Skeletal muscle tissue (tissue), 4 donors: ENCODE measurements around the gene YWHAB. TPM values are rescaled to one million over a fixed set of nuclear protein-coding genes. Genes with fewer than 3 reads are reported as not detected.
"Not testable (repeated sequence)": the region's sequence is repeated elsewhere in the genome, so short reads cannot be mapped to it uniquely, and the experiment has no call there.

ENCODE experiments used
- H3K27ac ChIP-seq: one replicate; pipeline ENCODE4 v1.7.0; 2013; ENCODE audit warnings: mild to moderate bottlenecking, low read depth, low read length, inconsistent platforms
- H3K27me3 ChIP-seq, 3 donors: one replicate each; pipeline ENCODE4 v1.7.0; 2013; ENCODE audit warnings: low read length in 3 of 3; ENCODE audit not compliant: control insufficient read depth in 3 of 3, insufficient read depth in 3 of 3
- H3K36me3 ChIP-seq, 3 donors: one replicate each; pipeline ENCODE4 v1.7.0; 2013; ENCODE audit warnings: low read length in 3 of 3; ENCODE audit not compliant: control insufficient read depth in 3 of 3, insufficient read depth in 3 of 3
- H3K4me1 ChIP-seq, 3 donors: one replicate each; pipeline ENCODE4 v1.7.0; 2013; ENCODE audit warnings: low read length in 3 of 3, mild to moderate bottlenecking in 3 of 3; ENCODE audit not compliant: control insufficient read depth in 3 of 3, insufficient read depth in 3 of 3
- H3K4me3 ChIP-seq, 3 donors: one replicate each; pipeline ENCODE4 v1.7.0; 2013; ENCODE audit warnings: low read length in 3 of 3
- H3K9ac ChIP-seq, 3 donors: one replicate each; pipeline ENCODE4 v1.7.0; 2013; ENCODE audit warnings: low read length in 3 of 3, mild to moderate bottlenecking in 3 of 3, moderate library complexity in 2 of 3, low read depth in 1 of 3
- H3K9me3 ChIP-seq, 3 donors: one replicate each; pipeline ENCODE4 v1.7.0; 2013; ENCODE audit warnings: low read length in 3 of 3; ENCODE audit not compliant: control insufficient read depth in 3 of 3
- total RNA-seq: library from RNA; depleted of rRNA; stranded (reverse); fragments of >200 nt; gene quantifications from one replicate; pipeline ENCODE4 v1.2.3, GENCODE V29; 2014
- donor health status: Osteomylitis.

Gene YWHAB
- total RNA-seq, 1 donor from 2014 or later: 51.7 TPM

- no peak overlapping the region for H3K4me3 ChIP-seq
- H3K9me3 ChIP-seq: peaks cover 0 to 2% (median 0%) of the 10 kb centered on the region in 3 donors
- no peaks in the 10 kb centered on the region for H3K36me3 ChIP-seq
- H3K27me3 ChIP-seq: no peaks in the 10 kb centered on the region
- H3K27ac ChIP-seq: no peak overlapping the region
- H3K9ac ChIP-seq: no peak overlapping the region
- H3K4me1 ChIP-seq: no peaks in the 10 kb centered on the region
These were observed 35.8 kb upstream of the YWHAB start for GRCh38 chr20:44849703-44850102.

- H3K27ac ChIP-seq: no peak overlapping the region
- H3K9ac ChIP-seq: no peak overlapping the region
- no peaks in the 10 kb centered on the region for H3K27me3 ChIP-seq
- no peaks in the 10 kb centered on the region for H3K36me3 ChIP-seq
- H3K4me3 ChIP-seq: no peak overlapping the region
- H3K4me1 ChIP-seq: no peaks in the 10 kb centered on the region
- H3K9me3 ChIP-seq: peaks cover 0 to 2% (median 0%) of the 10 kb centered on the region in 3 donors
These were observed 35.2 kb upstream of the YWHAB start for GRCh38 chr20:44850272-44850671.

GRCh38 chr20:44850837-44851236, 34.7 kb upstream of the YWHAB start:
- no peak overlapping the region for H3K9ac ChIP-seq
- H3K4me3 ChIP-seq: no peak overlapping the region
- no peak overlapping the region for H3K27ac ChIP-seq
- no peaks in the 10 kb centered on the region for H3K27me3 ChIP-seq
- no peaks in the 10 kb centered on the region for H3K4me1 ChIP-seq
- H3K9me3 ChIP-seq: peaks cover 0 to 2% (median 0%) of the 10 kb centered on the region in 3 donors
- no peaks in the 10 kb centered on the region for H3K36me3 ChIP-seq

- no peaks in the 10 kb centered on the region for H3K4me1 ChIP-seq
- no peak overlapping the region for H3K4me3 ChIP-seq
- no peaks in the 10 kb centered on the region for H3K36me3 ChIP-seq
- H3K27me3 ChIP-seq: no peaks in the 10 kb centered on the region
- no peak overlapping the region for H3K9ac ChIP-seq
- H3K27ac ChIP-seq: no peak overlapping the region
- peaks cover 0 to 2% (median 0%) of the 10 kb centered on the region in 3 donors for H3K9me3 ChIP-seq
These were observed 34.0 kb upstream of the YWHAB start for GRCh38 chr20:44851545-44851944.

GRCh38 chr20:44856442-44856841, 29.1 kb upstream of the YWHAB start:
- Histone ChIP-seq H3K27me3 (no peaks in the 10 kb centered on the region), H3K4me3 (no peak overlapping the region), H3K9ac (no peak overlapping the region), H3K36me3 (no peaks in the 10 kb centered on the region), H3K27ac (no peak overlapping the region), H3K4me1 (peaks cover 0 to 2% (median 2%) of the 10 kb centered on the region in 3 donors), H3K9me3 (no peaks in the 10 kb centered on the region)

GRCh38 chr20:44856856-44857448, 28.6 kb upstream of the YWHAB start:
- Histone ChIP-seq H3K27me3 (no peaks in the 10 kb centered on the region), H3K9me3 (no peaks in the 10 kb centered on the region), H3K27ac (no peak overlapping the region), H3K36me3 (no peaks in the 10 kb centered on the region), H3K4me1 (peaks cover under 1 to 6% (median 6%) of the 10 kb centered on the region in 3 donors), H3K9ac (no peak overlapping the region), H3K4me3 (no peak overlapping the region)

- H3K4me3 ChIP-seq: no peak overlapping the region
- peaks cover 5 to 11% (median 10%) of the 10 kb centered on the region in 3 donors for H3K4me1 ChIP-seq
- H3K27ac ChIP-seq: no peak overlapping the region
- no peak overlapping the region for H3K9ac ChIP-seq
- H3K27me3 ChIP-seq: no peaks in the 10 kb centered on the region
- H3K9me3 ChIP-seq: no peaks in the 10 kb centered on the region
- no peaks in the 10 kb centered on the region for H3K36me3 ChIP-seq
These were observed 26.7 kb upstream of the YWHAB start for GRCh38 chr20:44858606-44859360.

- Histone ChIP-seq H3K4me1 (peaks cover 5 to 11% (median 10%) of the 10 kb centered on the region in 3 donors), H3K36me3 (no peaks in the 10 kb centered on the region), H3K9ac (no peak overlapping the region), H3K27me3 (no peaks in the 10 kb centered on the region), H3K27ac (no peak overlapping the region), H3K4me3 (no peak overlapping the region), H3K9me3 (no peaks in the 10 kb centered on the region)
These were observed 23.9 kb upstream of the YWHAB start for GRCh38 chr20:44861531-44862006.

GRCh38 chr20:44862286-44862685, 23.2 kb upstream of the YWHAB start:
- no peak overlapping the region for H3K27ac ChIP-seq
- H3K9me3 ChIP-seq: no peaks in the 10 kb centered on the region
- no peaks in the 10 kb centered on the region for H3K27me3 ChIP-seq
- no peak overlapping the region for H3K9ac ChIP-seq
- peaks cover 5 to 11% (median 10%) of the 10 kb centered on the region in 3 donors for H3K4me1 ChIP-seq
- no peak overlapping the region for H3K4me3 ChIP-seq
- no peaks in the 10 kb centered on the region for H3K36me3 ChIP-seq

GRCh38 chr20:44863365-44864084, 22.0 kb upstream of the YWHAB start:
- not testable (repeated sequence) for H3K9ac ChIP-seq, H3K27me3 ChIP-seq, H3K27ac ChIP-seq, H3K4me3 ChIP-seq, H3K36me3 ChIP-seq, H3K9me3 ChIP-seq
- H3K4me1 ChIP-seq: peaks cover 5 to 11% (median 10%) of the 10 kb centered on the region in 3 donors
